Fibroblast of peridontal ligament (primary cell): ENCODE data around the gene ACTR10.

Source experiments
- DNase-seq: peaks from one replicate; pipeline ENCODE4 v3.0.0-alpha.2; 2010; ENCODE audit errors: extremely low read depth

The ACTR10 gene

GRCh38 chr14:58280954-58281787 lies 81.2 kb downstream of the ACTR10 start:
- DNase-seq: peak; percentile 94

- no peak for DNase-seq
Observed at GRCh38 chr14:58281969-58282368, 82.0 kb downstream of the ACTR10 start.

GRCh38 chr14:58282925-58283593 lies 83.1 kb downstream of the ACTR10 start:
- DNase-seq: no peak

- no peak for DNase-seq
Observed at GRCh38 chr14:58283730-58284129, 83.8 kb downstream of the ACTR10 start.

- DNase-seq: no peak
Observed at GRCh38 chr14:58285132-58285531, 85.2 kb downstream of the ACTR10 start.
